Measurements from ENCODE around the gene SNX25.

GRCh38 chr4:185215261-185215660, 5.9 kb downstream of the SNX25 start:
- TF ChIP-seq CTCF (IDR thresholded peaks at IDR 0.05) (no peak), POLR2A (IDR thresholded peaks at IDR 0.05) (no peak)

Measured in esophagus squamous epithelium (tissue), 4 donors.